ENCODE data around the gene COL6A1. TPM values are rescaled to one million over a fixed set of nuclear protein-coding genes. Genes with fewer than 3 reads are reported as not detected.
A peak's percentile ranks its signal among the peaks of the same experiment; 100 is the strongest.

COL6A1 gene
- total and polyA plus RNA-seq, 4 experiments from 2014 or later: 0.87 to 6.0 (median 5.2) TPM; not detected in 1

DNA sequence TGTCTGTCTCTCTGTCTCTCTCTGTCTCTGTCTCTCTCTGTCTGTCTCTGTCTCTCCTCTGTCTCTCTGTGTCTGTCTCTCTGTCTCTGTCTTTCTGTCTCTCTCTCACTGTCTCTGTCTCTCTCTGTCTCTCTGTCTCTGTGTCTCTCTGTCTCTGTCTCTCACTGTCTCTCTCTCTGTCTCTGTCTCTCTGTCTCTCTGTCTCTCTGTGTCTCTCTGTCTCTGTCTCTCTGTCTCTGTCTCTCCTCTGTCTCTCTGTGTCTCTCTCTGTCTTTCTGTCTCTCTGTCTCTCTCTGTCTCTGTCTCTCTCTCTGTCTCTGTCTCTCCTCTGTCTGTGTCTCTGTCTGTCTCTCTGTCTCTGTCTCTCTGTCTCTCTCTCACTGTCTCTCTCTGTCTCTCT, 873 bp upstream of the COL6A1 start:
- Mint-ChIP-seq H3K4me3 (no peak overlapping the region), H3K27me3 (peaks cover 4 to 7% of the 10 kb centered on the region in 2 donors), H3K9me3 (no peaks in the 10 kb centered on the region), H3K27ac (no peak overlapping the region), H3K36me3 (no peaks in the 10 kb centered on the region), H3K4me1 (peaks cover under 1 to 12% (median 8%) of the 10 kb centered on the region in 4 donors)
- Histone ChIP-seq H3K27me3 (ENCODE audit: insufficient read depth, low read length) (no peaks in the 10 kb centered on the region), H3K4me1 (ENCODE audit: insufficient read depth, low read length) (peaks cover 26% of the 10 kb centered on the region), H3K36me3 (ENCODE audit: insufficient read depth, low read length) (no peaks in the 10 kb centered on the region), H3K9me3 (ENCODE audit: control insufficient read depth in 1 of 2, low read length in 2 of 2) (no peaks in the 10 kb centered on the region), H3K27ac (ENCODE audit: low read depth, low read length) (no peak overlapping the region), H3K4me3 (ENCODE audit: low read length in 2 of 2) (peak overlapping the region; percentile 1 to 43)
- ChIA-PET POLR2A (ENCODE audit: partially characterized antibody) (no interaction called here), CTCF (ENCODE audit: partially characterized antibody) (interaction anchor here (1.9 kb wide), 1 partner anchor 11 kb away, joined by 5 read pairs; no protein-coding TSS in a partner anchor)
- no peak for DNase-seq
- intact Hi-C loops (cut with micrococcal nuclease): no loop called here

- DNase-seq: peak in 1 of 5 donors; percentile 18
- Mint-ChIP-seq H3K27me3 (peaks cover 2 to 3% of the 10 kb centered on the region in 2 donors), H3K9me3 (no peaks in the 10 kb centered on the region), H3K27ac (peak overlapping the region in 2 of 7 donors; percentile 40 to 74), H3K4me3 (peak overlapping the region in 6 of 8 donors; percentile 62 to 75 (median 64)), H3K36me3 (no peaks in the 10 kb centered on the region), H3K4me1 (peaks cover 0 to 9% (median 6%) of the 10 kb centered on the region in 4 donors)
- Histone ChIP-seq H3K27ac (ENCODE audit: low read depth, low read length) (no peak overlapping the region), H3K9me3 (ENCODE audit: control insufficient read depth in 1 of 2, low read length in 2 of 2) (no peaks in the 10 kb centered on the region), H3K4me1 (ENCODE audit: insufficient read depth, low read length) (peaks cover 26% of the 10 kb centered on the region), H3K4me3 (ENCODE audit: low read length in 2 of 2) (peak overlapping the region in 1 of 2 donors; percentile 43), H3K36me3 (ENCODE audit: insufficient read depth, low read length) (no peaks in the 10 kb centered on the region), H3K27me3 (ENCODE audit: insufficient read depth, low read length) (no peaks in the 10 kb centered on the region)
- CTCF ChIA-PET (ENCODE audit: partially characterized antibody): interaction anchor here (0.6 to 2.0 kb wide), 3 partner anchors 9 to 12 kb away, joined by 4 to 7 read pairs (median 5); no protein-coding TSS in a partner anchor
- POLR2A ChIA-PET (ENCODE audit: partially characterized antibody): interaction anchor here (1.4 kb wide), 1 partner anchor 9 kb away, joined by 3 read pairs; no protein-coding TSS in a partner anchor
- intact Hi-C loops (cut with micrococcal nuclease): loop anchor here (1.0 kb wide), 1 partner anchor 9 kb away; no protein-coding TSS in a partner anchor
Measured at GRCh38 chr21:45982092-45982757, 655 bp downstream of the COL6A1 start.

DNA sequence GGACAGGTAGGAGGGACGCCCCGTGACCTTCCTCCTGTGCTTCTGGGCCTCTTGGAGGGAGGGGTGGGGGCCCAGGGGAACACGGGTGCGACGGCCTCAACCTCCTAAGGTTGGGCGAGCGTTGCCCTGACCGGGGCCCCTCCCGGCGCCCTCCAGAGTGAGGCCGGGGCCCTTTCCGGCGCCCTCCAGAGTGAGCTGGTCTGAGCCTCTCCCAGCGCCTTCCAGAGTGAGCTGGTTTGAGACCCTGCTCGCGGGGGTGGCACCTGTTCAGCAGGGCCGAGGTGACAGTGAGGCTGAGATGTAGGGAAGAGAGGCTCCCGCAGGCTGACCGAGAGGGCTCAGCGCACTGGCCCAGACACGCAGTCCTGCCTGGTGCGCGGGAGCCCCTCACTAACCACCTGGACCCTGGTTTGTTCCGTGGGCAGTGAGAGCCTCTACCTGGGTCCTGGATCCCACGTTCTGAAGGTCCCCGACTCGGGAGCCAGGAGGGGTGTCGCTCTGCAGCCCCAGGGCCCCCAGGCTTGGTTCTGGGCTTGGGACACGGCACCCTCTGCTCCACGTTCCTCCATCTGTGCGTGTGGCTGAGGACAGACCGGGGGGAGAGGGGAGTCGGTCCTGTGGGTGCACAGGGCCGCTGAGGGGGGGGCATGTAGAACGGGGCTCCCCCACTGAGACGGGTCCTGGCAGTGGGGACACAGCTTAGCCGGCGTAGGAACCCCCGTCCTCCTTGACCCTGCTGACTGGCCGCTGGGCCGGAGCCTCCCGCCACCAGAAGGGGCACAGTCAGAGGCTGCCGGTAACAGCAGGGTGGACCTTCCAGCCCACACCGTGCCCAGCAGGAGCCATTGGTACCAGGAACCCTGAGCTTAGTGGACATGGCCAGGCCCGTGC, 1.4 kb downstream of the COL6A1 start:
- intact Hi-C loops (cut with micrococcal nuclease): loop anchor here (1.0 kb wide), 1 partner anchor 10 kb away; no protein-coding TSS in a partner anchor
- Histone ChIP-seq H3K27me3 (ENCODE audit: insufficient read depth, low read length) (no peaks in the 10 kb centered on the region), H3K4me1 (ENCODE audit: insufficient read depth, low read length) (peaks cover 26% of the 10 kb centered on the region), H3K27ac (ENCODE audit: low read depth, low read length) (no peak overlapping the region), H3K9me3 (ENCODE audit: control insufficient read depth in 1 of 2, low read length in 2 of 2) (no peaks in the 10 kb centered on the region), H3K4me3 (ENCODE audit: low read length in 2 of 2) (no peak overlapping the region), H3K36me3 (ENCODE audit: insufficient read depth, low read length) (no peaks in the 10 kb centered on the region)
- no peak for DNase-seq
- peaks cover 2 to 3% of the 10 kb centered on the region in 2 donors for H3K27me3 Mint-ChIP-seq
- H3K4me3 Mint-ChIP-seq: peak overlapping the region in 5 of 8 donors; percentile 59 to 73 (median 64)
- no peaks in the 10 kb centered on the region for H3K9me3 Mint-ChIP-seq
- POLR2A ChIA-PET (ENCODE audit: partially characterized antibody): interaction anchor here (1.4 kb wide), 1 partner anchor 9 kb away, joined by 3 read pairs; no protein-coding TSS in a partner anchor
- CTCF ChIA-PET (ENCODE audit: partially characterized antibody): interaction anchor here (2.0 kb wide), 1 partner anchor 10 kb away, joined by 7 read pairs; no protein-coding TSS in a partner anchor
- H3K27ac Mint-ChIP-seq: peak overlapping the region in 2 of 7 donors; percentile 40 to 74
- H3K36me3 Mint-ChIP-seq: no peaks in the 10 kb centered on the region
- peaks cover 0 to 9% (median 6%) of the 10 kb centered on the region in 4 donors for H3K4me1 Mint-ChIP-seq

GRCh38 chr21:45983649-45983965, 2.0 kb downstream of the COL6A1 start:
- Histone ChIP-seq H3K36me3 (ENCODE audit: insufficient read depth, low read length) (no peaks in the 10 kb centered on the region), H3K27me3 (ENCODE audit: insufficient read depth, low read length) (no peaks in the 10 kb centered on the region), H3K4me3 (ENCODE audit: low read length in 2 of 2) (no peak overlapping the region), H3K9me3 (ENCODE audit: control insufficient read depth in 1 of 2, low read length in 2 of 2) (no peaks in the 10 kb centered on the region), H3K27ac (ENCODE audit: low read depth, low read length) (no peak overlapping the region), H3K4me1 (ENCODE audit: insufficient read depth, low read length) (peaks cover 20% of the 10 kb centered on the region)
- peaks cover 0 to 9% (median 6%) of the 10 kb centered on the region in 4 donors for H3K4me1 Mint-ChIP-seq
- ChIA-PET CTCF (ENCODE audit: partially characterized antibody) (no interaction called here), POLR2A (ENCODE audit: partially characterized antibody) (no interaction called here)
- no peaks in the 10 kb centered on the region for H3K9me3 Mint-ChIP-seq
- intact Hi-C loops (cut with micrococcal nuclease): no loop called here
- no peaks in the 10 kb centered on the region for H3K36me3 Mint-ChIP-seq
- peaks cover under 1 to 2% of the 10 kb centered on the region in 2 donors for H3K27me3 Mint-ChIP-seq
- no peak for DNase-seq
- no peak overlapping the region for H3K27ac Mint-ChIP-seq
- H3K4me3 Mint-ChIP-seq: no peak overlapping the region

- DNase-seq: no peak
- H3K9me3 Mint-ChIP-seq: no peaks in the 10 kb centered on the region
- Histone ChIP-seq H3K9me3 (ENCODE audit: control insufficient read depth in 1 of 2, low read length in 2 of 2) (no peaks in the 10 kb centered on the region), H3K4me1 (ENCODE audit: insufficient read depth, low read length) (peaks cover 20% of the 10 kb centered on the region), H3K4me3 (ENCODE audit: low read length in 2 of 2) (no peak overlapping the region), H3K27me3 (ENCODE audit: insufficient read depth, low read length) (no peaks in the 10 kb centered on the region), H3K27ac (ENCODE audit: low read depth, low read length) (no peak overlapping the region), H3K36me3 (ENCODE audit: insufficient read depth, low read length) (no peaks in the 10 kb centered on the region)
- peaks cover 0 to 8% (median 6%) of the 10 kb centered on the region in 4 donors for H3K4me1 Mint-ChIP-seq
- intact Hi-C loops (cut with micrococcal nuclease): no loop called here
- H3K27me3 Mint-ChIP-seq: peaks cover 0 to 2% of the 10 kb centered on the region in 2 donors
- ChIA-PET CTCF (ENCODE audit: partially characterized antibody) (no interaction called here), POLR2A (ENCODE audit: partially characterized antibody) (no interaction called here)
- H3K36me3 Mint-ChIP-seq: no peaks in the 10 kb centered on the region
- H3K4me3 Mint-ChIP-seq: peak overlapping the region in 1 of 8 donors; percentile 61
- no peak overlapping the region for H3K27ac Mint-ChIP-seq
Measured at GRCh38 chr21:45983981-45984551, 2.5 kb downstream of the COL6A1 start.

DNA sequence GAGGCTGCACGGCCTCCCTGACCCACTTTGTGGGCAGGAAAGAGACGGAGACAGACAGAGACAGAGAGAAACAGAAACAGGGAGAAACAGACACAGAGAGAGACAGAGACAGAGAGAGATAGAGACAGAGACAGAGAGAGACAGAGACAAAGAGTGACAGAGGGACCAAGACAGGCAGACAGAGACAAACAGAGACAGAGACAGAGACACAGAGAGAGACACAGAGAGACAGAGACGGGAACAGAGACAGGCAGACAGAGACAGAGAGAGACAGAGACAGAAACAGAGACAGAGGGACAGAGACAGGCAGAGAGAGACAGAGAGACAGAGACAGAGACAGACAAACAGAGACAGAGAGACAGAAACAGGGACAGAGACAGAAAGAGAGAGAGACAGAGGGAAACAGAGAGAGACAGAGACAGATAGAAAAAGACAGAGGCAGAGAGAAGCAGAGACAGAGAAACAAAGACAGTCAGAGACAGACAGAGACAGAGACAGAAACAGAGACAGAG, 3.1 kb downstream of the COL6A1 start:
- POLR2A ChIA-PET (ENCODE audit: partially characterized antibody): no interaction called here
- Mint-ChIP-seq H3K36me3 (no peaks in the 10 kb centered on the region), H3K9me3 (no peaks in the 10 kb centered on the region), H3K27ac (peak overlapping the region in 3 of 7 donors; percentile 2 to 69 (median 50)), H3K4me1 (peaks cover 0 to 8% (median 6%) of the 10 kb centered on the region in 4 donors), H3K4me3 (peak overlapping the region in 2 of 8 donors; percentile 42 to 72), H3K27me3 (peaks cover 0 to 2% of the 10 kb centered on the region in 2 donors)
- CTCF ChIA-PET (ENCODE audit: partially characterized antibody): no interaction called here
- peaks cover 20% of the 10 kb centered on the region for H3K4me1 ChIP-seq (ENCODE audit: insufficient read depth, low read length)
- H3K27me3 ChIP-seq (ENCODE audit: insufficient read depth, low read length): no peaks in the 10 kb centered on the region
- no peaks in the 10 kb centered on the region for H3K9me3 ChIP-seq (ENCODE audit: control insufficient read depth in 1 of 2, low read length in 2 of 2)
- no peak for DNase-seq
- H3K36me3 ChIP-seq (ENCODE audit: insufficient read depth, low read length): no peaks in the 10 kb centered on the region
- H3K4me3 ChIP-seq (ENCODE audit: low read length in 2 of 2): no peak overlapping the region
- intact Hi-C loops (cut with micrococcal nuclease): no loop called here
- H3K27ac ChIP-seq (ENCODE audit: low read depth, low read length): no peak overlapping the region
